Middle frontal gyrus (tissue), 1 donor: ENCODE results near the gene ZNF776.
"Not testable (repeated sequence)": the region's sequence is repeated elsewhere in the genome, so short reads cannot be mapped to it uniquely, and the experiment has no call there.

Experiments
- DNase-seq: peaks from one replicate; pipeline ENCODE4 v3.0.0-alpha.2; 2015; ENCODE audit warnings: low spot score; ENCODE audit errors: extremely low spot score

ZNF776 gene

DNA sequence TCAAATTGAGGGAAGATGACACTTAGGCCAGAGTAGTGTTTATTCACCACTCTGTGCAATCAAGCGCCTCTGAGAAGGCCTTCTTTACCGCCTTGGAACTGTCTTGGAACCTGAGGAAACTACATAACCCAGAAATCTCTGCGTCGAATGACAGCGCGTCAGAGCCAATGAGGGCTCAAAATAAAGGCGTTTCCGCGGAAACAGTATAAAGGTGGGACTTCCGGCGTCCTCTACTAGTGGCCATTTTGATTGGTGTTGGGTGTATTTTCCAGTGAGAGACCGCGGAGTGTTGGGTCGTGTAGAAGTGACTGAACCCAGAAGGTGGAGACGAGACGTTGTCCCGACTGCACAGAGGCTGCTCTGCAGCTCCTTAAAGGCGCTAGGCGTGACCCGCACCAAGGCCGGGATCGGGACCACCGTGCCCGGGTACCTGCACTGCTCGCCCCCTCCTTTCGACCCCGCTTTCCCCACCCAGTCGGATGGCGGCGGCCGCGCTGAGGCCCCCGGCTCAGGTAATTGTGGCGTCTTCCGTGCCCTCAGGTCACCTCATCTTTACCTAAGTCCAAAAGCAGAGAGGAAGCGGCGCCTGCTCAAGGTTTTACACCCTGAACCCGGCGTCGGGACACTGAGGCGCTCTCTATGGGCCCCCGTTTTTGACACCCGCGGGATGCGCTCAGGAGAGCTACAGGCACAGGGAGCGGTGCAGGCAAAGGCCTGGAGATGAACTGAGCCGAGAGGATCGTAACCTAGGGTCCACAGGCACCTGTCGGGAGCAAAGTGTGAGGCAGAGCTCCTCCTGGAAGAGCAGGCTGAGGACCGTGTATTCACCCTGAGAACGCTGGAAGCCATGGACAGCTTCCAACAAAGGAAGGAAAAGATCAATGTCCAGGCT is at the start of gene ZNF776:
TSS of gene ZNF776 (plus strand) at position 236 of the 892 bp plus-strand sequence. CDS start at position 480, 244 bp downstream.
- DNase-seq: peak; percentile 94

DNA sequence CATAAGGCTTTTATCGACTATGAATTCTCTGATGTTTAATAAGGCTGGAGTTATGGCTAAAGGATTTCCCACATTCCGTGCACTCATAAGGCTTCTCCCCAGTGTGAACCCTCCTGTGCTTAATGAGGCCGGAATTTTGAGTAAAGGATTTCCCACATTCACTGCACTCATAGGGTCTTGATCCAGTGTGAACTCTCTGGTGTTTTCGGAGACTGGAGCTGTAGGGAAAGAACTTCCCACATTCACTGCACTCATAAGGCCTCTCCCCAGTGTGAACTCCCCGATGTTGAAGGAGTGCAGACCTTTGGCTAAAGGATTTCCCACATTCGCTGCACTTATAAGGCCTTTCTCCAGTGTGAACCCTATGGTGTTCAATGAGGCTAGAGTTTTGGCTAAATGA is 45.0 kb upstream of the ZNF776 start:
- no peak for DNase-seq

DNA sequence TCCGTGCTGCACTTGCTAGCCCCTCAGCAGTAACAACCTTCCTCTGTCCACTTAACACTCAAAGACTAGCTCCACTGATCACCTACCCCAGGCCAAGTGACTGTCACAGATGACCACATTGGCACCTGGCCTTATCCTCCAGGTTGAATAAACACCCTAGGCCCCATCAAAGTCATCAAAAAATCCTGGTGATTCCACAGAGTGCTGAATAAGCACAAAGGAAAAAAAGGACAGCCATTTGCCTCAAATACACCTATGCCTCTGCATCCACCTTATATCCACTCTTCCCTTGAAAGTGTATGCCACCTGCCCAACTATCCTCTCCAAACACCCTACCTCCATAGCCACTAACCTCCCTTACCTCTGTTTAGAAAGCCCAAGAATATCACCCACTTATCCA is 40.3 kb upstream of the ZNF776 start:
- DNase-seq: no peak

DNA sequence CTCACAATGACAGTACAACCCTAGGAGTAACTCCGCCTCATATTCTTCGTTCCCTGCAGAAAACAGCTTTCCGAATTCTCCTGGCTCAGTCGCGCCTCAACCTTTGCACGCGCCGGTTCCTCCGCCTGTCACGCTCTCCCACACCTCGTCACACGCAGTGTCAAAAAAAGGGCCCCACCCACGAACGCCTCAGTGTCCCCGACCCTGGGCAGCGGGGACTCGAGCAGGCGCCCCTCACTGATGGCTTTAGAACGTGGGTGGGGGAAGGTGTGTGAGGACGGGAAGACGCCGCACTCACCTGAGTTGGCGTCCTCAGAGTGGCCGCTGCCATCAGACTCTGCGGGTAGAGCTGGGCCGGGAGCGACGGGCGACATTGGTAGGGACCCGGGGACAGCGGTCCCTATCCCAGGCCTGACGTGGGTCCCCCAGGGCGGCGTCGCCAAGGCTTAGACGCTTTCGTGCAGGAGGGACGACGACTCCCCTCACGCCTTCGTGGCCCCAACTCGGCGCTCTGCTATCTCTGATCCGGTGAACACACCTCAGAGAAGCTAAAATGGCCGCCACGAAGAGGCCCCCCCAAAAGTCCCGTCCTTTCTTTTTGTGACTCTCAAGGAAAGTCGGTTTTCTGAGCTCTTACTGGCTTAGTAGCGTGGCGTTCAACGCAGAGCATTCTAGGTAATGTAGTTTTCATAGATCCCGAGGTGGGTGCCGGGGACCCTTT is 37.8 kb upstream of the ZNF776 start, which contains the start of gene ZNF154:
TSS of gene ZNF154 (minus strand) at position 564 of the 721 bp plus-strand sequence. CDS start at position 331, 233 bp downstream.
- DNase-seq: peak; percentile 59

DNA sequence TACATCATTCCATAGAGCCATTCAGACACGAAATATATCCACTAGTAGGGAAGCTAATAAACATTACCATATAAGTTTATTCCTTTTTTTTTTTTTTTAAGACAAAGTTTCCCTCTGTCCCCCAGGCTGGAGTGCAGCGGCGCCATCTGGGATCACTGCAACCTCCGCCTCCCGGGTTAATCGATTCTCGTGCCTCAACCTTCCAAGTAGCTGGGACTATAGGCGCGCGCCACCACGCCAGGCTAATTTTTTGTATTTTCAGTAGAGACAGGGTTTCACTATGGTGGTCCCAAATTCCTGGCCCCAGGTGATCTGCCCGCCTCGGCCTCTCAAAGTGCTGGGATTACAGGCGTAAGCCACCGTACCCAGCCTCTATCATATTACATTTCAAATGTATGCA is 37.0 kb upstream of the ZNF776 start:
- DNase-seq: no peak

DNA sequence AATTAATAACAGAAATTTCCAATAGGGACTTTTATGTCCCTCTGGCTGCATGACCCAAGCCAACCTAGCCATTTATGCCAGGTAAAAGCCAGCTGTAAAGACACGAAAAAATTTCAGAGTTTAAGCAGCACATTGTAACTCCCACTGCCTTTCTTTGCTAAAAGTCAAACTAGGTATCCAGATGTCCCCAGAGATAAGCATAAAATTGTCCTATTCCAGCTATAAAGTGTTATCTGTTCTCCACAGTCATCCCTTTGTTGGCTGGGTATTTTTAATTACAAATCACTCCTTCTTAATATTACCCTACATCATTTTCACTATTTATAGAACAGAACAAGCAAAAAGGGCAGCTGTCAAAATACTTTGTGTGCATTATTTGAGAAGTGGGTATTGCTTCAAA is 34.4 kb upstream of the ZNF776 start:
- DNase-seq: no peak

DNA sequence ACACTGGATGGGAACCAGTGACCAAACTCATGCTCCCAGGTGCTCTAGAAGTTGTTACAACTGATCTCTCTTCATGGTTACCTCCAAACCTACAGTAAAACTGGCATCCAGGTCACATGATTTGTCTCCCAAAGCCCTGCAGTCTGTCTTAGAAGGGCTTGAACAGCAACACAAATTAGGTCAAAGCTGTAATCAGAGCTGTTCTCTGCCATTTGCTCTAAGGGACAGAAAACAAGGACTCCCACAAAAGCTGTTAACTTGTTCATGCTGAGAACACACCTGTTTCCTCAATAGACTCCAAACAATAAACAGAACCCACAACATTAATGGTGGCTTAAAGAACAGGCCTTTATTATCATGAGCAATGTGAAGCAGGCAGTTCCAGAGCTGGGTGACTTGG is 27.2 kb upstream of the ZNF776 start:
- DNase-seq: no peak

DNA sequence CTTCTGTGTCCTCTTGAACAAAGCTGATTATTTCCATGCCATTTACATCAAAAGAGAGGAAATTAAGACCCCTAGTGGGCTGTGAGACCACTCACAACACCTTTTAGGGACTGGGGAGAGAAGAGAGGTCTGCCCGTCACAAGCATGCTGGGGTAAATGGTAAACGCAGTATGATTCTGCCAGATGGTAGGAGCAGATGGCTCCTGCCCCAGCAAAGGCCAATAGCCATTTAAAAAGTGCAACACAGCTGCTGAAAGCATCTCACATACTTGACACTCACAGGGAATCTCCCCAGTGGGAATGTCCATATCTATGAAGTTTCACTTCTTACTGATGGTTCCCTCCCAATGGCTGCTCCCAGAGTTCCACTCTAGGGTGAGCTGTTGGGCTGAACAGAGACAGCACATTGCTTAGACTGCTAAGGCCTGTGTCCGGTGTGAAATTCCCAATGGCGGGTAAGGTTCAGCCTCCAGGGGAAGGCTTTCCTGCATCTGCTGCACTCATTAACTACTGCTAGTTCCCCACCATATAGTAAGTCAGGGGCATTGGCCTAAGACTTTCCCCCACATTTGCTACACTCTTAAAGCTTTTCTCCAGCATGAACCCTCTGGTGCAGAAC is 26.6 kb upstream of the ZNF776 start:
- no peak for DNase-seq

DNA sequence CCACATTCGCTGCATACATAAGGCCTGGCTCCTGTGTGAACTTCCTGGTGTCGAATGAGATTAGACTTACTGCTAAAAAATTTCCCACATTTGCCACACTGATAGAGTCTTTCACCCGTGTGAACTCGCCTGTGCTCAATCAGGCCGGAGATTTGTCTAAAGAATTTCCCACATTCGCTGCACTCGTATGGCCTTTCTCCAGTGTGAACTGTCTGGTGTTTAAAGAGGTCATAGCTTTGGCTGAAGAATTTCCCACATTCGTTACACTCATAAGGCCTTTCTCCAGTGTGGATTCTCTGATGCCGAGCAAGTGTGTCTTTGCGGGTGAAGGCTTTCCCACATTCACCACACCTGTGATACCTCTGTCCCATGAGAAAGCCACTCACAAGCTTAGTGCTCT is 25.7 kb upstream of the ZNF776 start:
- no peak for DNase-seq

DNA sequence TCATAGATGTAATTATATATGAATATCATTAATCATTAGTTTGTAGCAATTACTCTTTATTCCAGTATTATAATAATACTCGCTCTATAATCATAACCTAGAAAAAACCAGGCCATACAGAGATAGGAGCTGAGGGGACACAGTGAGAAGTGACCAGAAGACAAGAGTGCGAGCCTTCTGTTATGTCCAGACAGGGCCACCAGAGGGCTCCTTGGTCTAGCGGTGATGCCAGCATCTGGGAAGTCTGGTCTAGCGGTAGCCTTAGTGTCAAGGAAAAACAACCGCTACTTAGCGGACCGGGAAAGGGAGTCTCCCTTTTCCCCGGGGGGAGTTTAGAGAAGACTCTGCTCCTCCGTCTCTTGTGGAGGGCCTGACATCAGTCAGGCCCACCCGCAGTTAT is 8.3 kb upstream of the ZNF776 start:
- DNase-seq: not testable (repeated sequence)

DNA sequence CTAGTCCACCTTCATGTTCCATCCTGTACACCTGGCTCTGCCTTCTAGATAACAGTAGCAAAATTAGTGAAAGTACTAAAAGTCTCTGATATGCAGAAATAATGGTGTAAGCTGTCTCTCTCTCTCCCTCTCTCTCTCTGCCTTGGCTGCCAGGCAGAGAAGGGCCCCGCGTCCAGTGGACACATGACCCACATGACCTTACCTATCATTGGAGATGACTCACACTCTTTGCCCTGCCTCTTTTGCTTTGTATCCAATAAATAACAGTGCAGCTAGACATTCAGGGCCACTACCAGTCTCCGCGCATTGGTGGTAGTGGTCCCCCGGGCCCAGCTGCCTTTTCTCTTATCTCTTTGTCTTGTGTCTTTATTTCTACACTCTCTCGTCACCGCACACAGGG is 7.8 kb upstream of the ZNF776 start:
- not testable (repeated sequence) for DNase-seq

DNA sequence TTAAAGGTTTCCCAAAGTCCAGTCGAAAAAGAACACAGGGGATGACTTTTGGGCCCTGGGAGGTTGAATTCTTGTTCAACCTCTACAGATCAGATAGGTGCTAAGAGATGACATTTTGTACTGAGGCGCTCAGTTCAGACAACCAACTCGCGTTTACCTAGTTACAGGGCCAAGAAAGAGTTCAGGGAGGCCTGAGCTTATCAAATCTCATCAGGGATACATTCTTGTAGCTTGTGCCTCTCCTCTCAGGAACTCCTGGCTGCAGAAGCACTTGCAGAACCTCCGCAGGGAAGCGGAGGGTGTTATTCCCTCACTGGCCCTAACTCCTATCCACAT is 825 bp downstream of the ZNF776 start:
- DNase-seq: no peak

DNA sequence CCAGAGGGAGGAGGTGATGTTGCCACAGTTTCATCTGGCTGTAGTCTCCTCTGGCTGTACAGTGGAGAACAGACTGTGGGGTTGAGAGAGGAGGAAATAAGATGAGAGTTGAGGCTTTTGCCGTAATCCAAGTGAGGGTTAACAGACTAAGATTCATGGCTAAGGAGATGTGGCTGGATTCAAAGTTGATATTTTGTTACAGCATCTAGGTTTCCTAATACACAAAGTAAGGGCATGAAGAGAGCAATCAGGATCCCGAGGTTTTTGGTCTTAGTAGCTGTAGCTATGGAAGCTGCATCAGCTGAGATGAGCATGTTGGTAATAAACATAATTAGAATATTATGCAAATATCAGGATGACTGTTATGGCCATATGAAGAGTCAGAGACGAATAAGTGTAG is 1.4 kb downstream of the ZNF776 start:
- DNase-seq: no peak

DNA sequence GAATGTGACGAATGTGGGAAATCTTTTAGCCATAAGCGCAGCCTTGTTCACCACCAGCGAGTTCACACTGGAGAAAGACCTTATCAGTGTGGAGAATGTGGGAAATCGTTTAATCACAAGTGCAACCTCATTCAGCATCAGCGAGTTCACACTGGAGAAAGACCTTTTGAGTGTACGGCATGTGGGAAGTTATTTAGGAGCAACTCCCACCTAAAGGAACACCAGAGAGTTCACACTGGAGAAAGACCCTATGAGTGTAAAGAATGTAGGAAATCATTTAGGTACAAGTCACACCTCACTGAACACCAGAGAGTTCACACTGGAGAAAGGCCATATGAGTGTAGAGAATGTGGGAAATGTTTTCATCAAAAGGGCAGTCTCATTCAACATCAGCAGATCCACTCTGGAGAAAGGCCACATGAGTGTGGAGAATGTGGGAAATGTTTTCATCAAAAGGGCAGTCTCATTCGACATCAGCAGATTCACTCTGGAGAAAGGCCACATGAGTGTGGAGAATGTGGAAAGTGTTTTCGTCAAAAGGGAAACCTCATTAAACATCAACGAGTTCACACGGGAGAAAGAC is 7.6 kb downstream of the ZNF776 start:
- no peak for DNase-seq

DNA sequence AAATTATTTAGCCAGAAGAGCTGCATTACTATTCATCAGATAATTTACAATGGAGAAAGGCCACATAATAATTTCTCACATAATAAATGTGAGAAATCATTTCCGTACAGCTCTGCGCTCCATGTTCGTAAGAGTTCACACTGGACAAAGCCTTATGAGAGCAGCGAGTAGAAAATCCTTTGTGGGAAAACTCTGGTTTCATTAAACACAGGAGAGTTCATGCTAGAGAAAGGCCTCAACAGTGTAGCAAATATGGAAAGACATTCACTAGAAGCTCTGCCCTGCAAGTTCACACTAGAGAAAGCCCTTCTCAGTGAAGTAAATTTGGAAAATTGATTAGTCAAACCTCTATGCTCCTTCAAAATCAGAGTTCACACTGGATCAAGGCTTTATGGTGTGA is 8.4 kb downstream of the ZNF776 start:
- no peak for DNase-seq

DNA sequence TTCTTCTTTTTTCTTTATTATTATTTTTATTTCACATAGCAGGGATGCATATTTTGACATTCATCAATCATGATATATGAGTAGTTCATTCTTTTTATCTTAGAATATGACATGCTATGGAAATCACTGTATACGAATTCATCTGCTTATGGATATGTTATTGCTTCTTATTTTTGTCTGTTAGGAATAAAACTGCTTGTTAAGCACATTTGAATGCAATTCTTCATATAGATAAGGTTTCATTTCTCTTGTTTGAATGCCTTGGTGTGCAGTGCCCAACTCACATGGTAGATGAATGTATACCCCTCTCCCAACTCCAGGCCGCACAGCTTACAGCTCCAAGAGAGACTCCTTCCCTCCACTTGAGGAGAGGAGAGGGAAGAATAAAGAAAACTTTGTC is 11.3 kb downstream of the ZNF776 start:
- no peak for DNase-seq

DNA sequence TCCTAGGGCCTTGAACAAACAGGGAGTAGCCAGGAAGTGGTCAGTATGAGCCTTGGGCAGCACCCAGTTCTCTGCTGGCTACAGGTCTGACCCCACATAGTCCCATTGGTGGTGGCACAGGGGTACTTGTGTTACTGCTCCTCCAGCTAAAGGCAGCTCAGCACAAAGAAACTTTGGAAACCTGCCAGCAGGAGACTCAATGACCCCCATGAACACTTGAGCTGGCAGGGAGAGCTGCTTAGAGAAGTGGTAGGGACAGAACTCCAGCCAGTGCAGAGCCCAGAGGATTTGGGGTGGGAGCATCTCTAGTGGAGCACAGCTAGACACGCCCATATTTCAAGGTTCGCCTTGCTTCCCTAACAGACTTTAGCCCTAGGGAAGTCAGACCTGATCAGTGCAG is 12.5 kb downstream of the ZNF776 start:
- DNase-seq: no peak

DNA sequence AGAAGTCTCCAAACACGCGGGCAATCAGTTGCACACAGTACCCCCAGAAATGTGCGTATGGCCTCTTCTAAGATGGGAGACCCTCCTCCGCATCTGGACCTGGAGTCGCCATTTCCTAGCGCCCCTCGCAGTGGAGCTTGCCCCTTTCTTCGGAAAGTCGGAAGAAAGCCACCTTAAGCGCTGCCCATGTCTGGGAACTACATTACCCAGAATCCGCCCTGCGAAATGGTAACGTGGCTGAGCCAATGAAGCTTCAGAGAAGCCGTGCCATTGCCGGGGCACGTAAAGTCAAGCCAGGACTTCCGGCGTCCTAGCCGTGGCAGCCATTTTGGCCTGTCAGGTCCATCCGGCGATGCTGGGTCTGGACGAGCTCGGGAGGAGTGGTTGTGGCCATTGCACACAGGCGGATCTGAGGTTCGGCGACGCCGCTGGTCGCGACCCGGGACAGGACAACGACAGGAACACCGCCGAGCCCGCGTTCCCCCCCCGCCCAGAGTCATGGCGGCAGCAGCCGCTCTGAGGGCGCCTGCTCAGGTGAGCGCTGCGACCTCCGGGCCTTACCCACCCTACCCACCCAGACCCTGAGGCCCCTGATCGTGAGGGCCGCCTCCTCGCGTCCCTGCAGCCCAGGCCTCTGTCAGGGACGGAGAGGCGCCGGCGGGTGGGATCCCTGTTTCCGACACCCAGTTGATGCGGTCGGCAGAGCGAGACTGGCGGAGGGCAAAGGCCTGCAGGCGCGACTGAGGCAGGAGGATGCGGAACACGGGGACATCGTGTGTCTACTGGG is 22.9 kb downstream of the ZNF776 start, which contains the start of gene ZNF586:
TSS of gene ZNF586 (plus strand) at position 332 of the 787 bp plus-strand sequence. CDS start at position 499, 167 bp downstream.
- peak; percentile 93 for DNase-seq

DNA sequence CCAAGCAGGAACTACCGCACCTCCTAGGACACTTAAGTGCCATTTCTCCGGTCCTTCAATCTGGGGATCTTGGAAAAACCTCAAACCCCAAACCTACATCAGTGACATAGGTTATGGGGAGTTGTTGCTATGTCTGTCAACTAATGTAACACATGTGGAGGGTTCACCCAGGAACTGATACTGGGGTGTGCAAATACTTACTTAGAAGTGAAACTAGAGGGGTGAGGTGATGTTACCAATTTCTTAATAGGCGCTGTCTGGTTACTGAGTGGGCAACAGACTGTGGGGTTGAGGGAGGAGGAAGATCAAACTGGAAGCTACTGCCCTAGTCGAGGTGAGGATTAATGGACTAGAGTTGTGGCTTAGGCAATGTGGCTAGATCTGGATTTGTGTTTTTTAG is 24.8 kb downstream of the ZNF776 start:
- no peak for DNase-seq

DNA sequence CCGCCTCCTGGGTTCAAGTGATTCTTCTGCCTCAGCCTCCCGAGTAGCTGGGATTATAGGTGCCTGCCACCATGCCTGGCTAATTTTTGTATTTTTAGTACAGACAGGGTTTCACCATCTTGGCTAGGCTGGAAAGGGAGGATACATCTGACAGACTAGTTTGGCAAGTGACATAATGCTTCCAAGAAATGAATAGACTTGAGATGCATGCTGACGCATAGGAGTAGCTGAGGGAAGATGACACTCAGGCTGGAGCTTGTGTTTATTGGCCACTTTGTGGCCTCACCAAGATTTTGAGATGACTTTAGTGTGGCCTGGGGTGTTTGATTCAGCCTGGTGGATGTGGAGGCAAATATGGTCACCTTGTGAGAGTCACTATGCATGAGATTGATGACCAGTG is 26.9 kb downstream of the ZNF776 start:
- no peak for DNase-seq

DNA sequence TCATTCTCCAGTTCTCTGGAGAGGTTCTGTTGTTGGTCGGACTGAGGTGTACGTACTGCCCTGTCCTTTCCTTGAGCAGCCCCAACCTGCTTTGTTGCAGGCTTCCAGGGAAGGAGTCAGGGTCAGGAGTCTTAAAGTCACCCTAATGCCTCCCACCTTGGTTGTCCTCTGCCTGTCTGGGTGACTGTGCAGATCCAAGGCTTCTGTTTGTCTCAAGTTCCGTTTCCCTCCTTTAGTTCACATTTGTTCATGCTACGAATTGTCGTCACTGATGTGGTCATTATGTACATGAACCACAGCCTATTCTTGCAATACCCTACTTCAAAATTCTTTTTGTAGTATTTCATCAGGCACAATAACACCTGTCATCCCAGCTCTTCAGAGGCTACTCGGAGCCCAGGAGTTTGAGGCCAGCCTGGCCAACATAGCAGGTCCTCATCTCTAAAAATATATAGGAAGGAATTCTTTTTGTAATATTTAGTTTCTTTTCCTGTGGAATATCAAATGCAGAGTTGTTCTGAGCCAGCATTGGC is 30.2 kb downstream of the ZNF776 start:
- DNase-seq: no peak
